Peyer's patch (tissue), 4 donors: ENCODE measurements around the gene OR6C2.

ENCODE experiments used
- CTCF ChIP-seq, 6 experiments: fragments of 450-650 bp in 4 of 6; fragments of 200-600 bp in 2 of 6; sonication (generic) in 1 of 6; IDR thresholded peaks; one replicate each; pipeline ENCODE4 v1.5.1; 2017 to 2019; ENCODE audit warnings: antibody characterized with exemption in 6 of 6, mild to moderate bottlenecking in 3 of 6, moderate library complexity in 1 of 6
- POLR2A ChIP-seq, 2 donors: fragments of 450-650 bp; IDR thresholded peaks; one replicate each; pipeline ENCODE4 v1.5.1; 2017; ENCODE audit warnings: antibody characterized with exemption in 2 of 2, mild to moderate bottlenecking in 2 of 2, moderate library complexity in 2 of 2

DNA sequence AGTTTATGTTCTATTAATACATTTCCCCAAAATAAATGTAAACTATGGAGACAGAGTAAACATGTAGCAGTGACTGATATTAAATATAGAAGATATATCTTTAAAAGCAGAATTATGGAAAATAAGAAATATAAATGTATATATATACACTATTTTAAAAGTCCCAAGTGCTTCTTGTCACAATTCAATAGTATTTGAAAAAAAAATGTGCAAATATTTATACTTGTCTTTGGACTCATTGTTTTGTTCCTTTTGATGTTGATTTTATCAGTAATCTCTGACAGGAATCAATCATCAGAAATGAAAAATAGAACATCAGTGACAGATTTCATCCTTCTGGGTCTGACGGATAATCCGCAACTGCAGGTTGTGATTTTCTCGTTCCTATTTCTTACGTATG, 17.9 kb upstream of the OR6C2 start, which contains the start of gene OR6C76:
- no peak for TF ChIP-seq POLR2A (IDR thresholded peaks at IDR 0.05)
- TF ChIP-seq CTCF (IDR thresholded peaks at IDR 0.05), result no peak
